Measurements from ENCODE around the gene MAP6D1.

GRCh38 chr3:183818041-183818620 is 7.2 kb downstream of the MAP6D1 start:
- TF ChIP-seq, protein P1, sequence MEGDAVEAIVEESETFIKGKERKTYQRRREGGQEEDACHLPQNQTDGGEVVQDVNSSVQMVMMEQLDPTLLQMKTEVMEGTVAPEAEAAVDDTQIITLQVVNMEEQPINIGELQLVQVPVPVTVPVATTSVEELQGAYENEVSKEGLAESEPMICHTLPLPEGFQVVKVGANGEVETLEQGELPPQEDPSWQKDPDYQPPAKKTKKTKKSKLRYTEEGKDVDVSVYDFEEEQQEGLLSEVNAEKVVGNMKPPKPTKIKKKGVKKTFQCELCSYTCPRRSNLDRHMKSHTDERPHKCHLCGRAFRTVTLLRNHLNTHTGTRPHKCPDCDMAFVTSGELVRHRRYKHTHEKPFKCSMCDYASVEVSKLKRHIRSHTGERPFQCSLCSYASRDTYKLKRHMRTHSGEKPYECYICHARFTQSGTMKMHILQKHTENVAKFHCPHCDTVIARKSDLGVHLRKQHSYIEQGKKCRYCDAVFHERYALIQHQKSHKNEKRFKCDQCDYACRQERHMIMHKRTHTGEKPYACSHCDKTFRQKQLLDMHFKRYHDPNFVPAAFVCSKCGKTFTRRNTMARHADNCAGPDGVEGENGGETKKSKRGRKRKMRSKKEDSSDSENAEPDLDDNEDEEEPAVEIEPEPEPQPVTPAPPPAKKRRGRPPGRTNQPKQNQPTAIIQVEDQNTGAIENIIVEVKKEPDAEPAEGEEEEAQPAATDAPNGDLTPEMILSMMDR (conservative IDR thresholded peaks at IDR 0.05; ENCODE audit: low read depth, low read length), result no peak
- TF ChIP-seq EZH2phosphoT487 (IDR thresholded peaks at IDR 0.05; ENCODE audit: borderline replicate concordance, low read length) (no peak), EZH2 (IDR thresholded peaks at IDR 0.05; ENCODE audit: low read length, unreplicated experiment) (no peak)

All from PC-3 (cell line).